ENCODE data around the gene POU2AF1.

DNA sequence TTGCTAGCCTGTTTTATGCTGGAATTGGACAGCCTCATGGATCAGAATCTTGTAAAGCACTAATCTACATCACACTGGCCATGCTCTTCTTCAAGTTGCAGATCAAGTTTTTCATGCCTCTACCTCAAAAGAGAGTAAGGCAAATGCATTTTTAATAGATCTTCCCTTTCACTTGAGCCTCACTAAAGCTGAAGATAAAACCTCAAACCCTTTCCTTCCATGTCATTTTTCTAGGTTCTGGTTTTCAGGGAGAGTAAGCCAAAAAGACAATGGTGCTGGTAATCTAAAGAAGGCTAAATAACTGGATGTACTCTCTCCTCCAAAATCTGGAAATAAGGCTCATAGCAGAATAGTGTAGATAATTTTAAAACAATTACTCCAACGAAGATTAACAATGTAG is 28.3 kb downstream of the POU2AF1 start:
- TF ChIP-seq, protein P1, sequence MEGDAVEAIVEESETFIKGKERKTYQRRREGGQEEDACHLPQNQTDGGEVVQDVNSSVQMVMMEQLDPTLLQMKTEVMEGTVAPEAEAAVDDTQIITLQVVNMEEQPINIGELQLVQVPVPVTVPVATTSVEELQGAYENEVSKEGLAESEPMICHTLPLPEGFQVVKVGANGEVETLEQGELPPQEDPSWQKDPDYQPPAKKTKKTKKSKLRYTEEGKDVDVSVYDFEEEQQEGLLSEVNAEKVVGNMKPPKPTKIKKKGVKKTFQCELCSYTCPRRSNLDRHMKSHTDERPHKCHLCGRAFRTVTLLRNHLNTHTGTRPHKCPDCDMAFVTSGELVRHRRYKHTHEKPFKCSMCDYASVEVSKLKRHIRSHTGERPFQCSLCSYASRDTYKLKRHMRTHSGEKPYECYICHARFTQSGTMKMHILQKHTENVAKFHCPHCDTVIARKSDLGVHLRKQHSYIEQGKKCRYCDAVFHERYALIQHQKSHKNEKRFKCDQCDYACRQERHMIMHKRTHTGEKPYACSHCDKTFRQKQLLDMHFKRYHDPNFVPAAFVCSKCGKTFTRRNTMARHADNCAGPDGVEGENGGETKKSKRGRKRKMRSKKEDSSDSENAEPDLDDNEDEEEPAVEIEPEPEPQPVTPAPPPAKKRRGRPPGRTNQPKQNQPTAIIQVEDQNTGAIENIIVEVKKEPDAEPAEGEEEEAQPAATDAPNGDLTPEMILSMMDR (conservative IDR thresholded peaks at IDR 0.05 in 1 of 2, IDR thresholded peaks at IDR 0.05 in 1 of 2; ENCODE audit: low read depth in 1 of 2, low read length in 2 of 2) = no peak
- TF ChIP-seq EZH2 (IDR thresholded peaks at IDR 0.05; ENCODE audit: low read length, missing control alignments) = no peak
